ENCODE data around the gene NELFA. TPM values are rescaled to one million over a fixed set of nuclear protein-coding genes. Genes with fewer than 3 reads are reported as not detected.

NELFA gene
- total and polyA plus RNA-seq, 8 donors, result 5.8 to 82.9 (median 20.1) TPM

DNA sequence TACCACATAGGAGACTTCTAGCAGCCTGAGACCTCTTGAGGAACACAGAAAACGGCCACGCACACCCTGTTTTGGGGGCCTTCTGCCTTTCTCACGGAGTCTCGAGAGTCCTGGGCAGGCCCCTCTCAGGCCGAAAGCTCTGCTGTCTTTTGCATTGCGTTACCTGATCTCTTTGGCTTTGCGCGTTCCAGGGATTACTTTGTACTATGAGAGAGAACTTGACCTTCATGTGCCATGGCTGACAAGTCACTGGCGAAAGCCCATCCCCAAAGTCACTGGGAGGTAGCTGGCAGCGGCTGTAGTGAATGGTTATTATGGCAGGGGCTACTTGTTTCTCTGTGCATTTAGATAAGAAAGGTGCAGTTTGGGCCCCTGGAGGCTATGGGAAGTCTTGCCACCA lies 42.3 kb upstream of the NELFA start:
- peaks cover 0 to 7% (median 3%) of the 10 kb centered on the region in 4 donors for H3K4me1 ChIP-seq
- peaks cover 0 to 86% (median 17%) of the 10 kb centered on the region in 3 donors for H3K27me3 ChIP-seq
- H3K27ac ChIP-seq, result no peak overlapping the region
- 67 to 73% (median 70%) methylated on average over 10 of the region's 10 CpGs for WGBS, 5 donors
- DNase-seq, result no peak
- intact Hi-C loops (cut with DNase I; ENCODE audit: low total_unique reads), result no loop called here
- no peaks in the 10 kb centered on the region for H3K9me3 ChIP-seq
- no peak overlapping the region for H3K4me3 ChIP-seq
- TF ChIP-seq POLR2A (IDR thresholded peaks at IDR 0.05), result no peak
- TF ChIP-seq POLR2AphosphoS5 (IDR thresholded peaks at IDR 0.05), result no peak
- TF ChIP-seq, protein P1, sequence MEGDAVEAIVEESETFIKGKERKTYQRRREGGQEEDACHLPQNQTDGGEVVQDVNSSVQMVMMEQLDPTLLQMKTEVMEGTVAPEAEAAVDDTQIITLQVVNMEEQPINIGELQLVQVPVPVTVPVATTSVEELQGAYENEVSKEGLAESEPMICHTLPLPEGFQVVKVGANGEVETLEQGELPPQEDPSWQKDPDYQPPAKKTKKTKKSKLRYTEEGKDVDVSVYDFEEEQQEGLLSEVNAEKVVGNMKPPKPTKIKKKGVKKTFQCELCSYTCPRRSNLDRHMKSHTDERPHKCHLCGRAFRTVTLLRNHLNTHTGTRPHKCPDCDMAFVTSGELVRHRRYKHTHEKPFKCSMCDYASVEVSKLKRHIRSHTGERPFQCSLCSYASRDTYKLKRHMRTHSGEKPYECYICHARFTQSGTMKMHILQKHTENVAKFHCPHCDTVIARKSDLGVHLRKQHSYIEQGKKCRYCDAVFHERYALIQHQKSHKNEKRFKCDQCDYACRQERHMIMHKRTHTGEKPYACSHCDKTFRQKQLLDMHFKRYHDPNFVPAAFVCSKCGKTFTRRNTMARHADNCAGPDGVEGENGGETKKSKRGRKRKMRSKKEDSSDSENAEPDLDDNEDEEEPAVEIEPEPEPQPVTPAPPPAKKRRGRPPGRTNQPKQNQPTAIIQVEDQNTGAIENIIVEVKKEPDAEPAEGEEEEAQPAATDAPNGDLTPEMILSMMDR (IDR thresholded peaks at IDR 0.05), result no peak
- no peak for TF ChIP-seq EP300 (IDR thresholded peaks at IDR 0.05)
- no peaks in the 10 kb centered on the region for H3K36me3 ChIP-seq

GRCh38 chr4:2049811-2050210 lies 41.0 kb upstream of the NELFA start:
- H3K4me3 ChIP-seq, result no peak overlapping the region
- no peaks in the 10 kb centered on the region for H3K36me3 ChIP-seq
- TF ChIP-seq POLR2A (IDR thresholded peaks at IDR 0.05), result no peak
- no peak for TF ChIP-seq POLR2AphosphoS5 (IDR thresholded peaks at IDR 0.05)
- TF ChIP-seq, protein P1 (IDR thresholded peaks at IDR 0.05), result no peak
- no peak for TF ChIP-seq EP300 (IDR thresholded peaks at IDR 0.05)
- H3K27ac ChIP-seq, result no peak overlapping the region
- H3K4me1 ChIP-seq, result peaks cover 0 to 7% (median 3%) of the 10 kb centered on the region in 4 donors
- intact Hi-C loops (cut with DNase I; ENCODE audit: low total_unique reads), result no loop called here
- peak in 1 of 2 donors; percentile 10 for DNase-seq
- H3K27me3 ChIP-seq, result peaks cover 0 to 80% (median 17%) of the 10 kb centered on the region in 3 donors
- H3K9me3 ChIP-seq, result peaks cover 0 to 3% (median 0%) of the 10 kb centered on the region in 4 donors
- WGBS, 5 donors, result 82 to 91% (median 90%) methylated on average over 7 of the region's 7 CpGs

DNA sequence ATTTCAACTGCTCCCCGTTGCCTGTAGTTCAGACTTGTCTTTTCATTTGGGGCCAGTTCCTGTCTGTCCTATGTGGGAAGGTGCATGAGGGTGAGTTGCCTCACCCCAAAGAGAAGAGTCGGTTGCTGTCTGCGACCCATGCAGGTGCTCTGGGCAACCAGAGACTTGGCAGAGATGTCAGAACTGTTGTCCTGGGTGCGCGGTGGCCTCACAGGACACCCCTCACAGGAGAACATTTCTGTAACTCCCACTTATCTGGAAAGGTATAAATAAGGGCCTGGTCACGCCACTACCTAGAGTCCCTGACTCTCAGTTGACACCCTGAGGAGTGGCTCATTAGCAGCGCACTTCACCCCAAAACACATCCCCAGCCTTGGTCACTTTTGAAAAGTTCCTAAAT lies 40.6 kb upstream of the NELFA start:
- no peak overlapping the region for H3K27ac ChIP-seq

DNA sequence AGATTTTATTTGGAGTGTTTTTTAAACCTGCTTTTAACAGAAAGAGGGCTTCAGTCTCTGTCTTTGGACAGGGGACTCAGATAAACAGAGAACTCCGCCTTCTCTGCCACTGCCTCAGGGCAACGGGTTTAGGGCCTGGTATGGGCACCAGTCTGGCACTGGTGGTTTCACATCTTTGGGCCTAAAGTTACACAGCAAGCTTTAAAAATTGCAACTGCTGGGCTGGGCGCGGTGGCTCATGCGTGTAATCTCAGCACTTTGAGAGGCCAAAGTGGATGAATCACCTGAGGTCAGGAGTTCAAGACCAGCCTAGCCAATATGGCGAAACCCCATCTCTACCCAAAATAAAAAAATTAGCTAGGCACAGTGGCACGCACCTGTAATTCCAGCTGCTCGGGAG lies 40.1 kb upstream of the NELFA start:
- H3K27me3 ChIP-seq, result peaks cover 0 to 74% (median 17%) of the 10 kb centered on the region in 3 donors

More for the DNA sequence above, 40.6 kb upstream of the NELFA start:
- H3K36me3 ChIP-seq, result no peaks in the 10 kb centered on the region
- peaks cover 0 to 5% (median 0%) of the 10 kb centered on the region in 4 donors for H3K9me3 ChIP-seq
- no peak overlapping the region for H3K4me3 ChIP-seq
- peaks cover 0 to 76% (median 17%) of the 10 kb centered on the region in 3 donors for H3K27me3 ChIP-seq
- TF ChIP-seq, protein P1 (IDR thresholded peaks at IDR 0.05), result no peak
- TF ChIP-seq POLR2AphosphoS5 (IDR thresholded peaks at IDR 0.05), result no peak
- TF ChIP-seq POLR2A (IDR thresholded peaks at IDR 0.05), result no peak
- no peak for TF ChIP-seq EP300 (IDR thresholded peaks at IDR 0.05)
- H3K4me1 ChIP-seq, result peaks cover 0 to 7% (median 3%) of the 10 kb centered on the region in 4 donors
- WGBS, 5 donors, result 88 to 96% (median 92%) methylated on average over 7 of the region's 7 CpGs
- DNase-seq, result no peak
- intact Hi-C loops (cut with DNase I; ENCODE audit: low total_unique reads), result no loop called here

More for the DNA sequence above, 40.1 kb upstream of the NELFA start:
- intact Hi-C loops (cut with DNase I; ENCODE audit: low total_unique reads), result no loop called here
- 82 to 91% (median 89%) methylated on average over 8 of the region's 8 CpGs for WGBS, 5 donors
- no peaks in the 10 kb centered on the region for H3K36me3 ChIP-seq
- DNase-seq, result peak in 1 of 2 donors; percentile 17
- TF ChIP-seq, protein P1 (IDR thresholded peaks at IDR 0.05), result no peak
- TF ChIP-seq EP300 (IDR thresholded peaks at IDR 0.05) (no peak), POLR2AphosphoS5 (IDR thresholded peaks at IDR 0.05) (no peak), POLR2A (IDR thresholded peaks at IDR 0.05) (no peak)
- peaks cover 0 to 5% (median 0%) of the 10 kb centered on the region in 4 donors for H3K9me3 ChIP-seq
- no peak overlapping the region for H3K27ac ChIP-seq
- H3K4me1 ChIP-seq, result peaks cover 0 to 7% (median 3%) of the 10 kb centered on the region in 4 donors
- no peak overlapping the region for H3K4me3 ChIP-seq
